Stromal cell of bone marrow (primary cell): ENCODE data around the gene MEMO1.
"Not testable (repeated sequence)": the region's sequence is repeated elsewhere in the genome, so short reads cannot be mapped to it uniquely, and the experiment has no call there.

ENCODE experiments used
- DNase-seq: peaks from one replicate; pipeline ENCODE4 v3.0.0-alpha.2; 2012; ENCODE audit warnings: low read depth

Gene MEMO1

GRCh38 chr2:32010670-32011484, at the start of gene MEMO1:
Gene MEMO1, minus strand, starts transcription at chr2:32011008. Its CDS starts 761 bp downstream, at chr2:32010247.
- DNase-seq: peak; percentile 85

GRCh38 chr2:32060266-32060665, 49.5 kb upstream of the MEMO1 start:
- DNase-seq: no peak

GRCh38 chr2:32058130-32058529, 47.3 kb upstream of the MEMO1 start:
- DNase-seq: no peak

GRCh38 chr2:32054583-32054982, 43.8 kb upstream of the MEMO1 start:
- DNase-seq: not testable (repeated sequence)

GRCh38 chr2:32051836-32052439, 41.1 kb upstream of the MEMO1 start:
- DNase-seq: no peak

GRCh38 chr2:32043561-32043960, 32.8 kb upstream of the MEMO1 start:
- DNase-seq: no peak

- peak; percentile 83 for DNase-seq
Measured at GRCh38 chr2:32039447-32040219, 28.8 kb upstream of the MEMO1 start, which contains the start of gene DPY30. Gene DPY30, minus strand, starts transcription at chr2:32039805. Its CDS starts 349 bp downstream, at chr2:32039456.

GRCh38 chr2:32034198-32034887, 23.5 kb upstream of the MEMO1 start:
- not testable (repeated sequence) for DNase-seq

GRCh38 chr2:32018789-32019482, 8.1 kb upstream of the MEMO1 start:
- not testable (repeated sequence) for DNase-seq

- DNase-seq: no peak
Measured at GRCh38 chr2:32012872-32013271, 2.1 kb upstream of the MEMO1 start.

GRCh38 chr2:32011485-32011960, 715 bp upstream of the MEMO1 start:
- DNase-seq: no peak

- DNase-seq: not testable (repeated sequence)
Measured at GRCh38 chr2:32010280-32010669, 533 bp downstream of the MEMO1 start.

GRCh38 chr2:32009516-32010256, 1.1 kb downstream of the MEMO1 start:
- DNase-seq: no peak

GRCh38 chr2:32008805-32009515, 1.8 kb downstream of the MEMO1 start:
- no peak for DNase-seq

- no peak for DNase-seq
Measured at GRCh38 chr2:32007121-32007391, 3.8 kb downstream of the MEMO1 start.

- no peak for DNase-seq
Measured at GRCh38 chr2:32005371-32005976, 5.3 kb downstream of the MEMO1 start.

- no peak for DNase-seq
Measured at GRCh38 chr2:32003791-32004190, 7.0 kb downstream of the MEMO1 start.

GRCh38 chr2:32002406-32002805, 8.4 kb downstream of the MEMO1 start:
- no peak for DNase-seq

GRCh38 chr2:31999438-31999837, 11.4 kb downstream of the MEMO1 start:
- DNase-seq: no peak
